T-helper 1 cell (primary cell): ENCODE results near the gene OR1C1.
"Not testable (repeated sequence)": the region's sequence is repeated elsewhere in the genome, so short reads cannot be mapped to it uniquely, and the experiment has no call there.

Experiments used
- DNase-seq, 5 donors: peaks; one replicate each; pipeline ENCODE4 v3.0.0-alpha.2; 2012 to 2020
- total RNA-seq, 4 donors: gene quantifications; one replicate each; lab custom pipeline; 2026; lab: John Stamatoyannopoulos, UW

OR1C1 gene, protein sequence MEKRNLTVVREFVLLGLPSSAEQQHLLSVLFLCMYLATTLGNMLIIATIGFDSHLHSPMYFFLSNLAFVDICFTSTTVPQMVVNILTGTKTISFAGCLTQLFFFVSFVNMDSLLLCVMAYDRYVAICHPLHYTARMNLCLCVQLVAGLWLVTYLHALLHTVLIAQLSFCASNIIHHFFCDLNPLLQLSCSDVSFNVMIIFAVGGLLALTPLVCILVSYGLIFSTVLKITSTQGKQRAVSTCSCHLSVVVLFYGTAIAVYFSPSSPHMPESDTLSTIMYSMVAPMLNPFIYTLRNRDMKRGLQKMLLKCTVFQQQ
- 0 reads per million in 4 donors for total RNA-seq

DNA sequence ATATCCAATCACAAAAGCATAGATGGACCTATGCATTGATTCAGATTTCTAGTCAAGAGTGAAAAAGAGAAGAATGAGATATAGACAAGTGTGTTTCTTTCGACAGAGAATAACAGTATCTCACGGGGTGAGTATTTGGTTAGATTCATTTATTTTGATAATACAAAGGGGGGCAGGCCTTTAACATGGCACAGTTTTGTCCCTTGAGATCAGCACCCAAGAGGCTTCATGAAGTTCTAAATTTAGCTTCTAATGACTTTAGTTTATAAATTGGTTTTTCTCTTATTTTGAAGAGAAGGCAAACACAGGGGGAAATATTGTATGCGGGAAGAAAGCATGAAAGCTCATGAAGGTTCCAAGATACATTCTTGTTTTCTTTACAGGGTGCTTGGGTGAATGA lies at the start of gene OR1C1:
Gene OR1C1 (minus strand): TSS at position 101 of the 400 bp plus-strand sequence. CDS start 2,150 bp downstream, outside the sequence.
- DNase-seq: no peak

GRCh38 chr1:247797518-247797917 lies 37.2 kb upstream of the OR1C1 start:
- no peak for DNase-seq

DNA sequence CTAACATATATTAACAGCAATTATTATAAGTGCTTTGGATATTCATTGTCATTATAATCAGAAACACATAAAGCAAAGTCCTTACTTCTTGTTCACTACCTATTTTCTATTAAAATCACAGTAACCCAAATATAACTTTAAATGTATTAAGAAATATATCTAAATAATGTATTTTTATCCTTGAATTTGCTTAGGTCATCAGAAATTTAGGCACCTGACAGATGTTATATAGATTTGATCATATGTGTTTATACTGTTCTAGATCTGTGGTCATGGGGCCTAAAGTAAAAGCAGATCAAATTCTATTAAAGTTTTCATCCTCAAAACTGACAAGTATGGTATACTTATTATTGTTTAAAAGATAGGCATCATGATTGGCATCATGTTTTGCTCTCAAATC lies 9.2 kb upstream of the OR1C1 start:
- no peak for DNase-seq

DNA sequence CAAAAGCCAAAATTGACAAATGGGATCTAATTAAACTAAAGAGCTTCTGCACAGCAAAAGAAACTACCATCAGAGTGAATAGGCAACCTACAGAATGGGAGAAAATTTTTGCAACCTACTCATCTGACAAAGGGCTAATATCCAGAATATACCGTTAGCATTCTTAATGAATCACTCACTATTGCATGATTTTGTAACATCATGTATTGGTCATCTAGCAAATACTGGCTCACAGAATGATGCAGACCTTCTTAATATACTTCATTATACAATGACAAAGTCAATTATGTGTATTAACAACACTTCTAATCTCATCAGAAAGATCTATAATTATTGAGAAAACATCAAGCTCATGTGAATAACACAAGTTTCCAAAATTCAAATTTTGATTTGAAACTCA lies 6.0 kb downstream of the OR1C1 start:
- DNase-seq: not testable (repeated sequence)

GRCh38 chr1:247749870-247750269 lies 10.5 kb downstream of the OR1C1 start:
- DNase-seq: no peak

DNA sequence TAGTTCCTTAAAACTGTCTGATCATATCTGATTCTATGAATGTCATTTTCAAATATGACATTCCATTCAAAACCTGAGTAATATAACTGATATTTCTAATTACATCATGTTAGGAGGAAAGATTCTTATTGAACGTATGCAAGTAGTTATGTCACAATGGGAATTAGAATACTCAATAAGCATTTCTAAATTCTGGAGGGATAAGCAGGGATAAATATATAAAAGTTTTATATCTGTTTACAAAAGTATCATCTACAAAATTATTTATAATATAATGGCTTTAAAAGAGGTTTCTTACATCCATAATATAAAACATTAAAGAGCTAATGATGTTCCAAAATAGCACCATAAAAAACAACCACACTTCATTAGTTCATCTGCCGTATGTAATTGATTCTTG lies 12.3 kb downstream of the OR1C1 start, which contains the start of gene OR14A2:
Gene OR14A2 (minus strand): TSS at position 101 of the 400 bp plus-strand sequence.
- DNase-seq: no peak

DNA sequence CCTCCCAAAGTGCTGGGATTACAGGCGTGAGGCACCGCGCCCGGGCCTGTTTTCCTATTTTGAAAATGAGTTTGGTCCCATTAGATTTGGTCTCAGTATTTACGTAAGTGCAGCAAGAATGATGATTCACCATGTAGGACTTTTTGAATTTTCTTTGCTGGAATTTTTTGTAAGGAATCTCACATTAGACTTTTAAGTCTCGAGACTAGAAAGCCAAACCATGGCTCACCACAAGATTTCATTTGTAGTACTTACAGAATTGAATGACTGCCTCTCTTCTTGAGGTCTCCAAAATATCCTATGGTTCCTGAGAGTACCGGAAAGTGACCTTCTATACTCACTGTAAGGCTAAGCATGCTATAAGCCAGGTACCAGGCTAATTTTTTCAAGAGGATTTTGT lies 12.7 kb downstream of the OR1C1 start:
- DNase-seq: no peak

DNA sequence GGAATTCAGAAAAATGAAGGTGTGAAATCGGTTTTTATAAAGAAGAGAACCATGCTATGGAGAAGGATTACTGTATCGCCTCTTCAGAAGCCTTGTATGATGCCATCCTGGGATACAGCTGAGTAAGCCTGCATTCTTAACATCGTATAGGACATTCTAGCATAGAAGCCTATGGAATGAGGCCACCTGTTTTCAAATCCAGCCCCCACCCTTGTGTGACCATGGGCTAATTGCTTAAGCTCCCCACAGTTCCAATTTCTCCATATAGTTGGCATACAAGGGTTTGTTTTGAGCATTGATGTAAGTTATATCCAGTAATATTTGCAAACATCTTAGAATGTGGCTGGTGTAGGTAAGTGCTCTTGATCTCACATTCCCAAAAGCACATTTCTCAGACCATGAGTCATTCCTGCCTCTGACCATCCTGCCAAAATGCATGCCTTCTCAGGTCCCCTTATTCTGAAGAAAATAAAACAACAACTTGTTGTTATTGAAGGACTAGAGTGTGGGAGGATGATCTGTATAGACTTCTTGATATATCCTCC lies 13.9 kb downstream of the OR1C1 start:
- no peak for DNase-seq

DNA sequence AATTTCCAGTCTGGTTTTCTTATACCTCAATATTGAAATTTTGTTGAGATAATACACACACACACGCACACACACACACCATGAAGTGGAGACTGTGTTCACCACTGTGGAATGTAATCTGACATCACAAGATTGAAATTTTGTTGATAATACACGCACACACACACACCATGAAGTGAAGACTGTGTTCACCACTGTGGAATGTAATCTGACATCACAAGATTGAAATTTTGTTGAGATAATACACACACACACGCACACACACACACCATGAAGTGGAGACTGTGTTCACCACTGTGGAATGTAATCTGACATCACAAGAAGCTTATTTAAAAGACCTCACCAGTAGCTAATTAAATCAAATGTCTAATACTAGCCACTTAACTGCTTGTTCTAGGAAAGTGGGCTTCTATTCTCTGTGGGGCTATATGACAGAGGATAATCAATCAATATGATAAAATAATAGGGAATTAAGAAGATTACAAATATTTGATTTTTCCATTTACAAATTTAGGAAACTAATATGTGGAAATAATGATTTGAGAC lies 18.1 kb downstream of the OR1C1 start:
- not testable (repeated sequence) for DNase-seq

GRCh38 chr1:247741756-247742155 lies 18.6 kb downstream of the OR1C1 start:
- DNase-seq: no peak

DNA sequence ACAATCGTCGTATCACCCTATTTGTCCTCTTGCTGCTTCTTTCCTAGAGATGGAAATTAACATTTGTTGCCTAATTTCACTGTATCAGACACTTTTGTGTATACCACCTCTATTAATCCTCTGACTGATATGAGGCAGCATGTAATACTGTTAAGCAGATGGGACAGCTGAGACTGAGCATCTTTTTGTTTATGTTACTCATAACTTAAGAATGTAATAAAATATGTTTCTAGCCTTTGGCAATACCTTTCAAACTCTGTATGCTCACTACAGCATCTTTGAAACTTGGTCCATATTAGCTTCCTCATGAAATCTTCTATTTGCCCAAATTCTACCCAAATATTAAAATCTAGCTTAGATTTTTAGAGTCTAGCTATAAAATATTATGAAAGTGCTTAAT lies 19.6 kb downstream of the OR1C1 start:
- DNase-seq: no peak

- DNase-seq: no peak
Observed at GRCh38 chr1:247738315-247738714, 22.0 kb downstream of the OR1C1 start, which contains the start of gene OR14K1. OR14K1 (plus strand) TSS chr1:247738615; CDS start chr1:247738615, 0 bp downstream.

- no peak for DNase-seq
Observed at GRCh38 chr1:247721222-247721621, 39.1 kb downstream of the OR1C1 start.

GRCh38 chr1:247716546-247716945 lies 43.8 kb downstream of the OR1C1 start, which contains the start of gene OR6F1:
OR6F1 (minus strand) TSS chr1:247716646; CDS start chr1:247712755, 3,891 bp downstream.
- DNase-seq: no peak

DNA sequence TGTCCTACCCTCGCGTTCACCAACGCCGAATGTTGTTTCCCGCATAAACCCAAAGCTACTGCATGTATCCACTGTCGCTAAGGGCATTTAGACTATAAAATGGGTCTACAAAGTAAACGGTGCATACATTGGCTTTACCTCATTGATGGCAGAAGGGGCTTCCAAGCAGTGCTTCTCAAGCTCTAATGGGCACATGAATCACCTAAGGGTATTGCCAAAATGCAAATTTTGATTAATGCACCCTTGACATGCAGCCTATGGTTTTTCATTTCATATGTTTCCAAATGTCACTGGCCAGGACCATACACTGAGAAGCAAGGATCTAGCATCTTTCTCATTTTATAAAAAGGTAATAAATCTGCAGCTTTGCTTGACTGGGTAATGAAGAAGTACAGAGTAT lies 46.6 kb downstream of the OR1C1 start:
- DNase-seq: no peak

GRCh38 chr1:247710681-247711080 lies 49.7 kb downstream of the OR1C1 start:
- DNase-seq: not testable (repeated sequence)
